OCI-LY1 (cell line): Measurements from ENCODE around the gene MACROD2.

Experiments used
- CTCF ChIP-seq: fragments of 200-600 bp; sonication (generic), shearing (Covaris generic); IDR thresholded peaks from 2 replicates; pipeline ENCODE4 v1.5.1; 2017; ENCODE audit warnings: mild to moderate bottlenecking, antibody characterized with exemption, low read length, moderate library complexity, mixed read lengths
- EZH2 ChIP-seq: fragments of 200-600 bp; sonication (generic), shearing (Covaris generic); IDR thresholded peaks from 2 replicates; pipeline ENCODE4 v1.8.0; 2017; ENCODE audit warnings: borderline replicate concordance, mixed run types, mild to moderate bottlenecking, antibody characterized with exemption, low read length, moderate library complexity, mixed read lengths

- no peak for TF ChIP-seq EZH2
- TF ChIP-seq CTCF: no peak
These were observed 498.1 kb downstream of the MACROD2 start for GRCh38 chr20:14493408-14493807.
